K562 (cell line): ENCODE data around the gene WNT3. TPM values are rescaled to one million over a fixed set of nuclear protein-coding genes. Genes with fewer than 3 reads are reported as not detected.

Experiments used
- FOSL1 ChIP-seq: fragments of 200-800 bp; sonication (Bioruptor generic); conservative IDR thresholded peaks from 2 replicates; pipeline ENCODE4 v1.6.1; 2016; ENCODE audit warnings: missing genetic modification characterization, missing compliant biosample characterization
- KDM1A ChIP-seq, 2 experiments: fragments of 450-650 bp; IDR thresholded peaks; 2 replicates each; pipeline ENCODE4 v1.6.1; 2016; ENCODE audit warnings: mild to moderate bottlenecking in 2 of 2
- MEF2A ChIP-seq: IDR thresholded peaks from 2 replicates; pipeline ENCODE4 v1.6.1; 2011; ENCODE audit warnings: low read depth, mild to moderate bottlenecking, low read length, moderate library complexity; ENCODE audit not compliant: control insufficient read depth
- MXI1 ChIP-seq: IDR thresholded peaks from 2 replicates; pipeline ENCODE4 v1.6.1; 2011; ENCODE audit warnings: low read depth, mild to moderate bottlenecking, improper control_type of control experiment, low read length
- POLR2G ChIP-seq: fragments of 200-400 bp; formaldehyde crosslinking; IDR thresholded peaks from 2 replicates; pipeline ENCODE4 v1.6.1; 2017; ENCODE audit warnings: low read depth, mild to moderate bottlenecking, antibody characterized with exemption, low read length, moderate library complexity
- RBFOX2 ChIP-seq: fragments of 200-400 bp; formaldehyde crosslinking; IDR thresholded peaks from 2 replicates; pipeline ENCODE4 v1.6.1; 2017; ENCODE audit warnings: low read depth, mild to moderate bottlenecking, low read length, moderate library complexity
- ZFPM2 ChIP-seq: fragments of 250-450 bp; sonication (Bioruptor Pico); IDR thresholded peaks from 2 replicates; pipeline ENCODE4 v1.5.1; 2022; ENCODE audit warnings: mild to moderate bottlenecking
- polyA plus RNA-seq, 8 experiments: library from polyadenylated mRNA; depleted of rRNA in 4 of 8; stranded (reverse) in 5 of 8; unstranded in 3 of 8; fragments of >200 nt; fragmentation: Nextera tagmentation in 2 of 8; fragmentation: Illumina TruSeq in 1 of 8; extraction: Ambion mirVana in 2 of 8; extraction: Trizol in 1 of 8; gene quantifications; 2 replicates each; pipeline versions ENCODE4 v1.2.1 to v1.2.3, GENCODE V29; 2011 to 2014; ENCODE audit warnings: inconsistent platforms in 1 of 8, missing spikeins in 1 of 8
- total RNA-seq, 7 experiments: library from RNA; depleted of rRNA in 6 of 7; stranded (reverse); fragments of >200 nt in 6 of 7; fragmentation: Illumina TruSeq in 2 of 7; extraction: Trizol in 2 of 7; gene quantifications; 2 replicates each; pipeline versions ENCODE4 v1.2.1 to v1.2.3, GENCODE V29; 2011 to 2021; ENCODE audit warnings: low replicate concordance in 1 of 7
- TF ChIP-seq, protein P1 (sequence below): fragments of 250-450 bp; sonication (Bioruptor Pico); IDR thresholded peaks from 2 replicates; pipeline ENCODE4 v1.5.0; 2021; ENCODE audit warnings: mild to moderate bottlenecking, borderline replicate concordance
- TF ChIP-seq, protein P2 (sequence below): fragments of 250-450 bp; sonication (Bioruptor Pico); IDR thresholded peaks from 2 replicates; pipeline ENCODE4 v1.4.0; 2020
- TF ChIP-seq, protein P3 (sequence below): sonication (generic); formaldehyde crosslinking; IDR thresholded peaks from 2 replicates; pipeline ENCODE4 v1.8.1; 2023; ENCODE audit warnings: mild to moderate bottlenecking, missing genetic modification reagents, moderate library complexity
- TF ChIP-seq, protein P4 (sequence below): fragments of 250-450 bp; sonication (Bioruptor Pico); IDR thresholded peaks from 2 replicates; pipeline ENCODE4 v1.4.0; 2020; ENCODE audit warnings: mild to moderate bottlenecking, moderate library complexity

WNT3 gene
- total and polyA plus RNA-seq, 9 of the 15 experiments (the other 6 are each of a cell fraction or from before 2014, with no cell fraction given): 1.5 to 6.1 (median 3.3) TPM

DNA sequence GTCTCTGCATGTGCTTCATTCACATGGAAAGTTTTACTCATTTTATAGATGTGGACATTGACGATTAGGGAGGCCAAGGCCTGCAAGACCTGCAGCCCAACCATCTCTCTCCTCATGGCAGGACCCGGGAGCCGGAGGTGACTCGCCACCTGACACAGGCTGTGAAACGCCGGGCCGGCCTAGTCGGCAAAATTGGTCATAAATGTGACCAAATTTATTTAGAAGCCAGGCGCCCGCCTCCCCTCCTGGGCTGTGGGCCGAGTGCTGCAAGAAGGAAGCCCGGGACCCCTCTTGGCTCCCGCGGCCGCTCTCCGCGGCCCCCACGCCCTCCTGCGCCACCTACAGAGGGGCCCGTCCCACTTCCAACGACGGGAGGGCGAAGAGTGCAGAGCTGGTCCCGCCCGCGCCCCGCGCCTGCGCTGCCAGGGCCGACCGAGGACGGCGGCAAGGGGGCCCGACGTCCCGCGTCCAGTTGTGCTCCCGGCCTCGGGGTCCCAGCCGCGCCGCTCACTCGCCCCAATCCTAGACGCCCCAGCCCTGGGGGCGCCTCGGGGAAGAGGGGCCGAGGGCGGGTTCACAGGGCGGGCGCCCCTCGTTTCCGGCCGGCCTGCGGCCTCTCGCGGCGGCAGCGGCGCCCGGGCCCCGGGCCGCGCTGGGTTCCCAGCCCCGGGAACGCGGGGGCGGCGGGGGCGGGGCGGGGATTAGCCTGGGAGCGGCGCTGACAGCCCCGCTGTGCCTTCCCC lies 47.5 kb downstream of the WNT3 start (continued):
- TF ChIP-seq POLR2G (peak; percentile 87), KDM1A (IDR thresholded peaks at IDR 0.05) (no peak), MXI1 (no peak), ZFPM2 (CRISPR knock-in tag) (no peak), FOSL1 (tag) (peak; percentile 17), RBFOX2 (peak; percentile 83), MEF2A (no peak)
- TF ChIP-seq, protein P1, sequence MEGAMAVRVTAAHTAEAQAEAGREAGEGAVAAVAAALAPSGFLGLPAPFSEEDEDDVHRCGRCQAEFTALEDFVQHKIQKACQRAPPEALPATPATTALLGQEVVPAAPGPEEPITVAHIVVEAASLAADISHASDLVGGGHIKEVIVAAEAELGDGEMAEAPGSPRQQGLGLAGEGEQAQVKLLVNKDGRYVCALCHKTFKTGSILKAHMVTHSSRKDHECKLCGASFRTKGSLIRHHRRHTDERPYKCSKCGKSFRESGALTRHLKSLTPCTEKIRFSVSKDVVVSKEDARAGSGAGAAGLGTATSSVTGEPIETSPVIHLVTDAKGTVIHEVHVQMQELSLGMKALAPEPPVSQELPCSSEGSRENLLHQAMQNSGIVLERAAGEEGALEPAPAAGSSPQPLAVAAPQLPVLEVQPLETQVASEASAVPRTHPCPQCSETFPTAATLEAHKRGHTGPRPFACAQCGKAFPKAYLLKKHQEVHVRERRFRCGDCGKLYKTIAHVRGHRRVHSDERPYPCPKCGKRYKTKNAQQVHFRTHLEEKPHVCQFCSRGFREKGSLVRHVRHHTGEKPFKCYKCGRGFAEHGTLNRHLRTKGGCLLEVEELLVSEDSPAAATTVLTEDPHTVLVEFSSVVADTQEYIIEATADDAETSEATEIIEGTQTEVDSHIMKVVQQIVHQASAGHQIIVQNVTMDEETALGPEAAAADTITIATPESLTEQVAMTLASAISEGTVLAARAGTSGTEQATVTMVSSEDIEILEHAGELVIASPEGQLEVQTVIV (CRISPR knock-in tag): no peak
- TF ChIP-seq, protein P2, sequence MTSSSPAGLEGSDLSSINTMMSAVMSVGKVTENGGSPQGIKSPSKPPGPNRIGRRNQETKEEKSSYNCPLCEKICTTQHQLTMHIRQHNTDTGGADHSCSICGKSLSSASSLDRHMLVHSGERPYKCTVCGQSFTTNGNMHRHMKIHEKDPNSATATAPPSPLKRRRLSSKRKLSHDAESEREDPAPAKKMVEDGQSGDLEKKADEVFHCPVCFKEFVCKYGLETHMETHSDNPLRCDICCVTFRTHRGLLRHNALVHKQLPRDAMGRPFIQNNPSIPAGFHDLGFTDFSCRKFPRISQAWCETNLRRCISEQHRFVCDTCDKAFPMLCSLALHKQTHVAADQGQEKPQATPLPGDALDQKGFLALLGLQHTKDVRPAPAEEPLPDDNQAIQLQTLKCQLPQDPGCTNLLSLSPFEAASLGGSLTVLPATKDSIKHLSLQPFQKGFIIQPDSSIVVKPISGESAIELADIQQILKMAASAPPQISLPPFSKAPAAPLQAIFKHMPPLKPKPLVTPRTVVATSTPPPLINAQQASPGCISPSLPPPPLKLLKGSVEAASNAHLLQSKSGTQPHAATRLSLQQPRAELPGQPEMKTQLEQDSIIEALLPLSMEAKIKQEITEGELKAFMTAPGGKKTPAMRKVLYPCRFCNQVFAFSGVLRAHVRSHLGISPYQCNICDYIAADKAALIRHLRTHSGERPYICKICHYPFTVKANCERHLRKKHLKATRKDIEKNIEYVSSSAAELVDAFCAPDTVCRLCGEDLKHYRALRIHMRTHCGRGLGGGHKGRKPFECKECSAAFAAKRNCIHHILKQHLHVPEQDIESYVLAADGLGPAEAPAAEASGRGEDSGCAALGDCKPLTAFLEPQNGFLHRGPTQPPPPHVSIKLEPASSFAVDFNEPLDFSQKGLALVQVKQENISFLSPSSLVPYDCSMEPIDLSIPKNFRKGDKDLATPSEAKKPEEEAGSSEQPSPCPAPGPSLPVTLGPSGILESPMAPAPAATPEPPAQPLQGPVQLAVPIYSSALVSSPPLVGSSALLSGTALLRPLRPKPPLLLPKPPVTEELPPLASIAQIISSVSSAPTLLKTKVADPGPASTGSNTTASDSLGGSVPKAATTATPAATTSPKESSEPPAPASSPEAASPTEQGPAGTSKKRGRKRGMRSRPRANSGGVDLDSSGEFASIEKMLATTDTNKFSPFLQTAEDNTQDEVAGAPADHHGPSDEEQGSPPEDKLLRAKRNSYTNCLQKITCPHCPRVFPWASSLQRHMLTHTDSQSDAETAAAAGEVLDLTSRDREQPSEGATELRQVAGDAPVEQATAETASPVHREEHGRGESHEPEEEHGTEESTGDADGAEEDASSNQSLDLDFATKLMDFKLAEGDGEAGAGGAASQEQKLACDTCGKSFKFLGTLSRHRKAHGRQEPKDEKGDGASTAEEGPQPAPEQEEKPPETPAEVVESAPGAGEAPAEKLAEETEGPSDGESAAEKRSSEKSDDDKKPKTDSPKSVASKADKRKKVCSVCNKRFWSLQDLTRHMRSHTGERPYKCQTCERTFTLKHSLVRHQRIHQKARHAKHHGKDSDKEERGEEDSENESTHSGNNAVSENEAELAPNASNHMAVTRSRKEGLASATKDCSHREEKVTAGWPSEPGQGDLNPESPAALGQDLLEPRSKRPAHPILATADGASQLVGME: no peak
- TF ChIP-seq, protein P3, sequence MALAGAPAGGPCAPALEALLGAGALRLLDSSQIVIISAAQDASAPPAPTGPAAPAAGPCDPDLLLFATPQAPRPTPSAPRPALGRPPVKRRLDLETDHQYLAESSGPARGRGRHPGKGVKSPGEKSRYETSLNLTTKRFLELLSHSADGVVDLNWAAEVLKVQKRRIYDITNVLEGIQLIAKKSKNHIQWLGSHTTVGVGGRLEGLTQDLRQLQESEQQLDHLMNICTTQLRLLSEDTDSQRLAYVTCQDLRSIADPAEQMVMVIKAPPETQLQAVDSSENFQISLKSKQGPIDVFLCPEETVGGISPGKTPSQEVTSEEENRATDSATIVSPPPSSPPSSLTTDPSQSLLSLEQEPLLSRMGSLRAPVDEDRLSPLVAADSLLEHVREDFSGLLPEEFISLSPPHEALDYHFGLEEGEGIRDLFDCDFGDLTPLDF (CRISPR knock-in tag): peak; percentile 57; the same call in 1 of the 2 replicates
- TF ChIP-seq, protein P4, sequence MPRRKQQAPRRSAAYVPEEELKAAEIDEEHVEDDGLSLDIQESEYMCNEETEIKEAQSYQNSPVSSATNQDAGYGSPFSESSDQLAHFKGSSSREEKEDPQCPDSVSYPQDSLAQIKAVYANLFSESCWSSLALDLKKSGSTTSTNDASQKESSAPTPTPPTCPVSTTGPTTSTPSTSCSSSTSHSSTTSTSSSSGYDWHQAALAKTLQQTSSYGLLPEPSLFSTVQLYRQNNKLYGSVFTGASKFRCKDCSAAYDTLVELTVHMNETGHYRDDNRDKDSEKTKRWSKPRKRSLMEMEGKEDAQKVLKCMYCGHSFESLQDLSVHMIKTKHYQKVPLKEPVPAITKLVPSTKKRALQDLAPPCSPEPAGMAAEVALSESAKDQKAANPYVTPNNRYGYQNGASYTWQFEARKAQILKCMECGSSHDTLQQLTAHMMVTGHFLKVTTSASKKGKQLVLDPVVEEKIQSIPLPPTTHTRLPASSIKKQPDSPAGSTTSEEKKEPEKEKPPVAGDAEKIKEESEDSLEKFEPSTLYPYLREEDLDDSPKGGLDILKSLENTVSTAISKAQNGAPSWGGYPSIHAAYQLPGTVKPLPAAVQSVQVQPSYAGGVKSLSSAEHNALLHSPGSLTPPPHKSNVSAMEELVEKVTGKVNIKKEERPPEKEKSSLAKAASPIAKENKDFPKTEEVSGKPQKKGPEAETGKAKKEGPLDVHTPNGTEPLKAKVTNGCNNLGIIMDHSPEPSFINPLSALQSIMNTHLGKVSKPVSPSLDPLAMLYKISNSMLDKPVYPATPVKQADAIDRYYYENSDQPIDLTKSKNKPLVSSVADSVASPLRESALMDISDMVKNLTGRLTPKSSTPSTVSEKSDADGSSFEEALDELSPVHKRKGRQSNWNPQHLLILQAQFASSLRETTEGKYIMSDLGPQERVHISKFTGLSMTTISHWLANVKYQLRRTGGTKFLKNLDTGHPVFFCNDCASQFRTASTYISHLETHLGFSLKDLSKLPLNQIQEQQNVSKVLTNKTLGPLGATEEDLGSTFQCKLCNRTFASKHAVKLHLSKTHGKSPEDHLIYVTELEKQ: no peak
